ENCODE data around the gene PVRIG. TPM values are rescaled to one million over a fixed set of nuclear protein-coding genes. Genes with fewer than 3 reads are reported as not detected.
"Not testable (repeated sequence)": the region's sequence is repeated elsewhere in the genome, so short reads cannot be mapped to it uniquely, and the experiment has no call there.

Gene PVRIG
- total RNA-seq (0.13 TPM), polyA plus RNA-seq (ENCODE audit: insufficient read depth in 1 of 8, insufficient read length in 8 of 8, low replicate concordance in 1 of 8) (1 to 10 TPM; 1.5 to 7.6 (median 3.6) TPM)
- long read RNA-seq, donor 1: 0 reads
- long read RNA-seq, donor 2: 0 reads
- long read RNA-seq, donor 3: 0 reads
- long read RNA-seq, donor 4: 0 reads
- long read RNA-seq, donor 5: 0 reads
- long read RNA-seq, donor 6: 0 reads
- long read RNA-seq, donor 7: 0 reads
- long read RNA-seq, donor 8: 0 reads
- long read RNA-seq, donor 9: 0 reads
- long read RNA-seq, donor 10: 0 reads
- long read RNA-seq, donor 11: 0 reads

GRCh38 chr7:100219801-100220585, at the start of gene PVRIG:
PVRIG (plus strand) TSS chr7:100219949; CDS start chr7:100219971, 22 bp downstream.
- WGBS (ENCODE audit: insufficient coverage): 87% methylated on average over 15 of the region's 27 CpGs
- H3K27ac ChIP-seq (ENCODE audit: low read length); H3K9me3 ChIP-seq (replicated peaks; ENCODE audit: control insufficient read depth, low read depth, low read length); DNase-seq; H3K4me3 ChIP-seq (ENCODE audit: low read length); H3K27me3 ChIP-seq (ENCODE audit: control insufficient read depth, insufficient read depth, low read length): not testable (repeated sequence)
- Histone ChIP-seq H3K4me1 (ENCODE audit: control insufficient read depth, insufficient read depth, low read length) (peaks cover 12% of the 10 kb centered on the region), H3K36me3 (ENCODE audit: control insufficient read depth, insufficient read depth, low read length) (peaks cover 33% of the 10 kb centered on the region)

GRCh38 chr7:100170101-100170897, 49.5 kb upstream of the PVRIG start:
- DNase-seq: no peak
- Histone ChIP-seq H3K27me3 (ENCODE audit: control insufficient read depth, insufficient read depth, low read length) (peaks cover 35% of the 10 kb centered on the region), H3K27ac (ENCODE audit: low read length) (no peak overlapping the region), H3K4me1 (ENCODE audit: control insufficient read depth, insufficient read depth, low read length) (peaks cover 36% of the 10 kb centered on the region), H3K36me3 (ENCODE audit: control insufficient read depth, insufficient read depth, low read length) (peaks cover 4% of the 10 kb centered on the region), H3K9me3 (replicated peaks; ENCODE audit: control insufficient read depth, low read depth, low read length) (no peaks in the 10 kb centered on the region), H3K4me3 (ENCODE audit: low read length) (no peak overlapping the region)
- WGBS (ENCODE audit: insufficient coverage): 94% methylated on average over 3 of the region's 11 CpGs

GRCh38 chr7:100171087-100171681, 48.6 kb upstream of the PVRIG start:
- Histone ChIP-seq H3K4me3 (ENCODE audit: low read length) (peak overlapping the region; percentile 10), H3K9me3 (replicated peaks; ENCODE audit: control insufficient read depth, low read depth, low read length) (no peaks in the 10 kb centered on the region), H3K4me1 (ENCODE audit: control insufficient read depth, insufficient read depth, low read length) (peaks cover 37% of the 10 kb centered on the region), H3K36me3 (ENCODE audit: control insufficient read depth, insufficient read depth, low read length) (peaks cover 4% of the 10 kb centered on the region), H3K27ac (ENCODE audit: low read length) (no peak overlapping the region), H3K27me3 (ENCODE audit: control insufficient read depth, insufficient read depth, low read length) (peaks cover 33% of the 10 kb centered on the region)
- 6% methylated on average over 54 of the region's 61 CpGs for WGBS (ENCODE audit: insufficient coverage)
- no peak for DNase-seq

DNA sequence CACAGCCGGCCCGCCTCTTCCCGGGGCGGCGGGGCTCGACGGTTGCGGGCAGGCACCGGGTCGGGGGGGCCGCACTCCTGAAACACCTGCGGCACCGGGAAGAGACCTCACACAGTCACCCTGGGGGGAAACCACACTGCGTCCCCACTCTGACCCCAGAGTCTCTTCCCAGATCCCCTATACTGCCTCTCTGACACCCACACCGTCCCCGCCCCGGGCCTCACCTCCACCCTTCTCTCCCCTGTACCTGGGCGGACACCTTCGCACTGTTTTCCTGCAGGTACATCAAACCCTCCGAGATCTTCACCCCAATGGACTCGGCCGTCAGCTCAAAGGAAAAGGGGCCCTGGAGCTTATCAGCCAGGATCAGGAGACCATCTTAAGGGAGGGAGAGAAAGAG, 47.9 kb upstream of the PVRIG start:
- 21% methylated on average over 17 of the region's 22 CpGs for WGBS (ENCODE audit: insufficient coverage)
- H3K4me1 ChIP-seq (ENCODE audit: control insufficient read depth, insufficient read depth, low read length): peaks cover 36% of the 10 kb centered on the region
- DNase-seq: no peak
- H3K36me3 ChIP-seq (ENCODE audit: control insufficient read depth, insufficient read depth, low read length): peaks cover 4% of the 10 kb centered on the region
- no peaks in the 10 kb centered on the region for H3K9me3 ChIP-seq (replicated peaks; ENCODE audit: control insufficient read depth, low read depth, low read length)
- peaks cover 26% of the 10 kb centered on the region for H3K27me3 ChIP-seq (ENCODE audit: control insufficient read depth, insufficient read depth, low read length)
- H3K27ac ChIP-seq (ENCODE audit: low read length): no peak overlapping the region
- H3K4me3 ChIP-seq (ENCODE audit: low read length): no peak overlapping the region

DNA sequence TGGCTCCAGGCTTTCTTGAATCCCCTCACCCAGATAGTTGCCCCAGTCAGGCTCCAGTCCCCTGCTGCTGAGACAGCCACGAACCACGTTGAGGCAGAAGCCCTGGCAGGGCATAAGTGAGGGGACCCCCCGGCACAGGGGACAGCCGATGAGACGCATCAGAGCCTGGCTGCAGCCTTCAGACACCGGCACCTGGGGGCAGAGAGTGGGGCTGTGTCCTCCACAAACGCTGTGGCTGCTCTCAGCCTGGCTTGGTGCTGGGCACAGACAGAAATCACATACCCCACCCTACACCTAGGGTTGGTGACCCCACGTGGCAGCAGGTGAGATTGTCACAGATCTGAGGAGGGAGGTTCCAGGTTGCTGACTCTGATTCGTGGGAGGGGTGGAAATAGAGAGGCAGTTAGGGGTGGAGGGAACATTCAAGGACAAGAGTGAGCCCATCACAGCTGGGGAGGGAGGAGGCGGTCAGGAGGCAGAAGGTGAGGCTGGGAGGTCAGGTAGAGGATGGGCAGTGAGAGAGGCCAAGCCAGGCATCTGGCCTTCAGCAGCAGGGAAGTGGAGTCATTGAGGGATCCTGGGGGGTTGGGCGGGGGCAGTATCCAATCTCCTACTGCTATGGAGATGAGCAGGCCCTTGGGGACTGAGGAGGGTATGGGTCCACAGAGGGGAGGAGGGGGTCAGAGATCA, 45.8 kb upstream of the PVRIG start:
- Histone ChIP-seq H3K36me3 (ENCODE audit: control insufficient read depth, insufficient read depth, low read length) (peaks cover 4% of the 10 kb centered on the region), H3K27me3 (ENCODE audit: control insufficient read depth, insufficient read depth, low read length) (peaks cover 18% of the 10 kb centered on the region), H3K4me3 (ENCODE audit: low read length) (no peak overlapping the region), H3K4me1 (ENCODE audit: control insufficient read depth, insufficient read depth, low read length) (peaks cover 26% of the 10 kb centered on the region), H3K27ac (ENCODE audit: low read length) (no peak overlapping the region), H3K9me3 (replicated peaks; ENCODE audit: control insufficient read depth, low read depth, low read length) (no peaks in the 10 kb centered on the region)
- WGBS (ENCODE audit: insufficient coverage): 93% methylated on average over 4 of the region's 11 CpGs
- DNase-seq: no peak

DNA sequence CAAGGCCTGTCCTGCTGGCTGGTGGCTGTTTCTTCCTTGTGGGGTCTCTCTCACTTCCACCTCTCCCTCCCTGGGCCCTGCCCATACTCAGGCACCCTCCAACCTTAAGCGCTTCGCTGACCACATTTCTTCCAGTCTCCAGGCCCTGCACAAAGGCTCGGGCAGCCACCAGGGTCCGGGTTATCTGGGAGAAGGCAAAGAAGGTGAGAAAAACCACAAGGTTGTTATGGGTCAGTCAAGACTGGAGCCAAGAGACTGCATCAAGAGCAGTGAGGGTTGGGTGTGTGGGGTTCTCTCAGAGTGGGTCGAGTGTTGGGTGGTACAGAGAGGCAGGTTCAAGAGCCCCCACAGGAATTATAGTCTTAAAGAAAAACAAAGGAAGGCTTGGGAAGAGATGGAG, 45.2 kb upstream of the PVRIG start:
- DNase-seq: no peak
- H3K27me3 ChIP-seq (ENCODE audit: control insufficient read depth, insufficient read depth, low read length): peaks cover 20% of the 10 kb centered on the region
- no peak overlapping the region for H3K27ac ChIP-seq (ENCODE audit: low read length)
- H3K36me3 ChIP-seq (ENCODE audit: control insufficient read depth, insufficient read depth, low read length): peaks cover 4% of the 10 kb centered on the region
- peaks cover 21% of the 10 kb centered on the region for H3K4me1 ChIP-seq (ENCODE audit: control insufficient read depth, insufficient read depth, low read length)
- no peaks in the 10 kb centered on the region for H3K9me3 ChIP-seq (replicated peaks; ENCODE audit: control insufficient read depth, low read depth, low read length)
- WGBS (ENCODE audit: insufficient coverage): 82% methylated on average over 2 of the region's 5 CpGs
- H3K4me3 ChIP-seq (ENCODE audit: low read length): no peak overlapping the region

GRCh38 chr7:100175296-100175935, 44.3 kb upstream of the PVRIG start:
- Histone ChIP-seq H3K9me3 (replicated peaks; ENCODE audit: control insufficient read depth, low read depth, low read length) (no peaks in the 10 kb centered on the region), H3K4me3 (ENCODE audit: low read length) (no peak overlapping the region), H3K27me3 (ENCODE audit: control insufficient read depth, insufficient read depth, low read length) (peaks cover 20% of the 10 kb centered on the region), H3K4me1 (ENCODE audit: control insufficient read depth, insufficient read depth, low read length) (peaks cover 21% of the 10 kb centered on the region), H3K27ac (ENCODE audit: low read length) (no peak overlapping the region), H3K36me3 (ENCODE audit: control insufficient read depth, insufficient read depth, low read length) (peaks cover 4% of the 10 kb centered on the region)
- DNase-seq: no peak
- 82% methylated on average over 6 of the region's 14 CpGs for WGBS (ENCODE audit: insufficient coverage)

DNA sequence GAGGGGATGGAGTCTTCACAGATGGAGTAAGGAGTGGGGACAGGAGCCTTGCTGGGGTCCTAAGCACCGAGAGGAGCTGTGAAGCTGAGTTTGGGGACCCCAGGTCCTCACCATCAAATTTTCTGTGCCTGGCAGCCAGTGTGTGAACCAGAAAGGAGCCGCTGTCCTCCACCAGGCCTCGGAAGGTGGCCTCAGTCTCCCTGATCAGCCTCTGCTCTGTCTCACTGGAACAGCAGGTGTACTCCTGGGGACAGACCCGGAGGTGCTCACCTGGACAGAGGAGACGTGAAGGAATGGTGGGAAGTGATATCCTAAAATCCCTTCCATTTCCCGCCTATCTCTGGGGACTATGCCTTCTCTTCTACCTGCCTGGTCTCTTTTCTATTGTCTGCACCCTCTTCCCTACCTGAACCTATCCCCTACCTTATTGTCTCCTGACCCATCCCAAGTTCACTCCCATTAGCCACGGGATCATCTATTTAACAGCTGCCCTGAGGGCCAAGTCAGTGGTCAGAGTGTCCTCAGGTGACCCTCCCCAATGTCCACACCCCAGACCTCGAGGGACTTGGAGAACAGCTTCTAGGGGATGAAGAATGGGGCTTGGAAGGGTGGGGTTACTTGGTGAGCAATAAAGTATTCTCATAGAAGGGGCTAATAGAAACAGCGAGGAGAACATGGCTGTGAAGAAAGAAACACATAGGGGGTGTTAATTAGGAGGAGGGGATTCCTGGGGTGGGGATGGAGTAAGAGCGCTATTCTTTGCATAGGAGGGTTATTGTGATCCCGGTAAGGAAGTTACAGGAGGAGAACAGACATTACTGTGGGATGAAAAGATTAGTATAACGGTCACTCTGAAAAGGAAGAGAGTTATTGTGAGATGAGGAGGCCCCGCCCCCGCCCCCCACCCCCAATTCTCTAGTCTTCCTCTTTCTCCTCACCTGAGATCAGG, 43.4 kb upstream of the PVRIG start:
- Histone ChIP-seq H3K27me3 (ENCODE audit: control insufficient read depth, insufficient read depth, low read length) (peaks cover 17% of the 10 kb centered on the region), H3K4me1 (ENCODE audit: control insufficient read depth, insufficient read depth, low read length) (peaks cover 16% of the 10 kb centered on the region), H3K36me3 (ENCODE audit: control insufficient read depth, insufficient read depth, low read length) (peaks cover 4% of the 10 kb centered on the region), H3K9me3 (replicated peaks; ENCODE audit: control insufficient read depth, low read depth, low read length) (no peaks in the 10 kb centered on the region), H3K27ac (ENCODE audit: low read length) (no peak overlapping the region), H3K4me3 (ENCODE audit: low read length) (peak overlapping the region; percentile 80)
- no peak for DNase-seq
- 38% methylated on average over 5 of the region's 14 CpGs for whole genome bisulfite sequencing (ENCODE audit: insufficient coverage)
